GM21515 (cell line): ENCODE data around the gene ZFPM1.

ENCODE experiments used
- ATAC-seq: cut with Tn5 transposase; IDR thresholded peaks from one replicate; pipeline ENCODE4 v1.9.1; 2021; ENCODE audit not compliant: unreplicated experiment

ZFPM1 gene

GRCh38 chr16:88433632-88434352, 19.3 kb upstream of the ZFPM1 start:
- ATAC-seq, result no peak

GRCh38 chr16:88434353-88434690, 18.8 kb upstream of the ZFPM1 start:
- ATAC-seq, result no peak

GRCh38 chr16:88434746-88435145, 18.3 kb upstream of the ZFPM1 start:
- ATAC-seq, result no peak

- no peak for ATAC-seq
Measured at GRCh38 chr16:88435437-88436355, 17.4 kb upstream of the ZFPM1 start.

- ATAC-seq, result no peak
Measured at GRCh38 chr16:88436796-88437195, 16.3 kb upstream of the ZFPM1 start.

- ATAC-seq, result no peak
Measured at GRCh38 chr16:88437367-88437964, 15.6 kb upstream of the ZFPM1 start.

- ATAC-seq, result no peak
Measured at GRCh38 chr16:88438084-88438870, 14.8 kb upstream of the ZFPM1 start.

GRCh38 chr16:88439016-88439415, 14.1 kb upstream of the ZFPM1 start:
- no peak for ATAC-seq

GRCh38 chr16:88439706-88440105, 13.4 kb upstream of the ZFPM1 start:
- no peak for ATAC-seq

- ATAC-seq, result no peak
Measured at GRCh38 chr16:88440111-88440510, 13.0 kb upstream of the ZFPM1 start.

- ATAC-seq, result no peak
Measured at GRCh38 chr16:88440686-88441405, 12.2 kb upstream of the ZFPM1 start.

GRCh38 chr16:88441460-88441859, 11.6 kb upstream of the ZFPM1 start:
- no peak for ATAC-seq

- ATAC-seq, result no peak
Measured at GRCh38 chr16:88442383-88442726, 10.7 kb upstream of the ZFPM1 start.

- no peak for ATAC-seq
Measured at GRCh38 chr16:88442727-88443576, 10.1 kb upstream of the ZFPM1 start.

GRCh38 chr16:88444826-88445582, 8.1 kb upstream of the ZFPM1 start:
- no peak for ATAC-seq

- ATAC-seq, result no peak
Measured at GRCh38 chr16:88445583-88445960, 7.5 kb upstream of the ZFPM1 start.

- no peak for ATAC-seq
Measured at GRCh38 chr16:88446061-88446460, 7.0 kb upstream of the ZFPM1 start.

GRCh38 chr16:88446736-88447135, 6.3 kb upstream of the ZFPM1 start:
- no peak for ATAC-seq

- no peak for ATAC-seq
Measured at GRCh38 chr16:88447881-88448280, 5.2 kb upstream of the ZFPM1 start.
